H9 (cell line): ENCODE measurements around the gene SLC35A5. TPM values are rescaled to one million over a fixed set of nuclear protein-coding genes. Genes with fewer than 3 reads are reported as not detected.

ENCODE experiments used
- DNase-seq: peaks from one replicate; pipeline ENCODE4 v3.0.0-alpha.2; 2017
- H2AFZ ChIP-seq: one replicate; pipeline ENCODE4 v1.6.1; 2013; ENCODE audit warnings: mild to moderate bottlenecking, low read length, control low read depth, moderate library complexity
- H2AK5ac ChIP-seq: 2 replicates; pipeline ENCODE4 v1.6.1; 2013; ENCODE audit warnings: low read length, control low read depth, mixed read lengths; ENCODE audit not compliant: insufficient read length
- H2BK120ac ChIP-seq: one replicate; pipeline ENCODE4 v1.6.1; 2013; ENCODE audit warnings: low read depth, mild to moderate bottlenecking, low read length, control low read depth, inconsistent platforms; ENCODE audit not compliant: poor library complexity, severe bottlenecking
- H2BK12ac ChIP-seq: 2 replicates; pipeline ENCODE4 v1.6.1; 2013; ENCODE audit warnings: low read length, control low read depth, mixed read lengths, low read depth; ENCODE audit not compliant: insufficient read length
- H2BK15ac ChIP-seq: 2 replicates; pipeline ENCODE4 v1.6.1; 2013; ENCODE audit warnings: low read depth, low read length, control low read depth
- H2BK20ac ChIP-seq: one replicate; pipeline ENCODE4 v1.6.1; 2013; ENCODE audit warnings: low read depth, mild to moderate bottlenecking, low read length, control low read depth, inconsistent platforms; ENCODE audit not compliant: poor library complexity, severe bottlenecking
- H2BK5ac ChIP-seq: 2 replicates; pipeline ENCODE4 v1.6.1; 2013; ENCODE audit warnings: low read length, control low read depth, mixed read lengths; ENCODE audit not compliant: insufficient read length
- H3K14ac ChIP-seq: 2 replicates; pipeline ENCODE4 v1.6.1; 2013; ENCODE audit warnings: low read length, control low read depth; ENCODE audit not compliant: insufficient read depth
- H3K18ac ChIP-seq: 2 replicates; pipeline ENCODE4 v1.6.1; 2013; ENCODE audit warnings: low read depth, mild to moderate bottlenecking, mixed read lengths, low read length, control low read depth; ENCODE audit not compliant: insufficient read length
- H3K23ac ChIP-seq: 2 replicates; pipeline ENCODE4 v1.6.1; 2013; ENCODE audit warnings: low read length, control low read depth, mixed read lengths, low read depth; ENCODE audit not compliant: insufficient read length
- H3K23me2 ChIP-seq: 2 replicates; pipeline ENCODE4 v1.6.1; 2013; ENCODE audit warnings: low read depth, mild to moderate bottlenecking, mixed read lengths, low read length, control low read depth; ENCODE audit not compliant: insufficient read length, poor library complexity, severe bottlenecking
- H3K27ac ChIP-seq: 2 replicates; pipeline ENCODE4 v1.5.1; 2013; ENCODE audit warnings: low read length, control low read depth, mixed read lengths, low read depth; ENCODE audit not compliant: insufficient read length
- H3K27me3 ChIP-seq: 2 replicates; pipeline ENCODE4 v1.6.1; 2013; ENCODE audit warnings: low read length, control low read depth, inconsistent platforms; ENCODE audit not compliant: insufficient read depth
- H3K4ac ChIP-seq: 2 replicates; pipeline ENCODE4 v1.6.1; 2013; ENCODE audit warnings: low read depth, mild to moderate bottlenecking, control low read depth, inconsistent platforms, low read length, moderate library complexity
- H3K4me1 ChIP-seq: 2 replicates; pipeline ENCODE4 v1.6.1; 2013; ENCODE audit warnings: low read length, control low read depth, inconsistent platforms; ENCODE audit not compliant: insufficient read depth
- H3K4me2 ChIP-seq: 2 replicates; pipeline ENCODE4 v1.6.1; 2013; ENCODE audit warnings: low read length, control low read depth, mixed read lengths; ENCODE audit not compliant: insufficient read length, insufficient read depth
- H3K56ac ChIP-seq: 2 replicates; pipeline ENCODE4 v1.6.1; 2013; ENCODE audit warnings: low read depth, mild to moderate bottlenecking, mixed read lengths, low read length, control low read depth; ENCODE audit not compliant: insufficient read length
- H3K79me1 ChIP-seq: 2 replicates; pipeline ENCODE4 v1.6.1; 2013; ENCODE audit warnings: low read depth, mild to moderate bottlenecking, moderate library complexity, low read length, control low read depth, inconsistent platforms; ENCODE audit not compliant: insufficient read depth, poor library complexity, severe bottlenecking
- H3K79me2 ChIP-seq: 2 replicates; pipeline ENCODE4 v1.6.1; 2013; ENCODE audit warnings: low read length, control low read depth, inconsistent platforms; ENCODE audit not compliant: insufficient read depth
- H3K9ac ChIP-seq: 2 replicates; pipeline ENCODE4 v1.6.1; 2013; ENCODE audit warnings: low read length, control low read depth, mixed read lengths; ENCODE audit not compliant: insufficient read length; ENCODE audit errors: extremely low read depth
- H3K9me3 ChIP-seq: one replicate; pipeline ENCODE4 v1.6.1; 2013; ENCODE audit warnings: low read depth, low read length, inconsistent platforms; ENCODE audit not compliant: control insufficient read depth
- H3T11ph ChIP-seq: one replicate; pipeline ENCODE4 v1.6.1; 2013; ENCODE audit warnings: mild to moderate bottlenecking, low read length, control low read depth, inconsistent platforms
- H4K20me1 ChIP-seq: one replicate; pipeline ENCODE4 v1.6.1; 2013; ENCODE audit not compliant: control insufficient read depth, insufficient read length, insufficient read depth
- H4K5ac ChIP-seq: 2 replicates; pipeline ENCODE4 v1.6.1; 2013; ENCODE audit warnings: low read depth, mild to moderate bottlenecking, mixed read lengths, low read length, control low read depth; ENCODE audit not compliant: insufficient read length
- H4K8ac ChIP-seq: replicated peaks from 2 replicates; pipeline ENCODE4 v1.6.1; 2013; ENCODE audit warnings: low read length, control low read depth, mixed read lengths, low read depth; ENCODE audit not compliant: insufficient read length
- H4K91ac ChIP-seq: 2 replicates; pipeline ENCODE4 v1.6.1; 2013; ENCODE audit warnings: low read depth, mild to moderate bottlenecking, moderate library complexity, mixed read lengths, low read length, control low read depth; ENCODE audit not compliant: insufficient read length
- H3K27ac Mint-ChIP-seq, 3 experiments: 2 replicates in 2 of 3; 3 replicates in 1 of 3; pipeline ENCODE4 v1.8.0; 2020 to 2021; ENCODE audit warnings: mixed read lengths in 3 of 3, mild to moderate bottlenecking in 1 of 3, moderate library complexity in 1 of 3
- H3K27me3 Mint-ChIP-seq: 2 replicates; pipeline ENCODE4 v1.8.0; 2021; ENCODE audit warnings: low read depth, mild to moderate bottlenecking, moderate library complexity, mixed read lengths
- H3K36me3 Mint-ChIP-seq, 3 experiments: 2 replicates in 2 of 3; 3 replicates in 1 of 3; pipeline ENCODE4 v1.8.0; 2020 to 2021; ENCODE audit warnings: low read depth in 3 of 3, mixed read lengths in 3 of 3; ENCODE audit not compliant: insufficient read depth in 1 of 3
- H3K4me1 Mint-ChIP-seq, 2 experiments: 2 replicates each; pipeline ENCODE4 v1.8.0; 2020; ENCODE audit warnings: mixed read lengths in 2 of 2
- H3K4me3 Mint-ChIP-seq, 2 experiments: 2 replicates in 1 of 2; 3 replicates in 1 of 2; pipeline ENCODE4 v1.8.0; 2020 to 2021; ENCODE audit warnings: mild to moderate bottlenecking in 2 of 2, mixed read lengths in 2 of 2, moderate library complexity in 1 of 2
- H3K9me3 Mint-ChIP-seq, 2 experiments: 2 replicates in 1 of 2; 3 replicates in 1 of 2; pipeline ENCODE4 v1.8.0; 2020; ENCODE audit warnings: mild to moderate bottlenecking in 2 of 2, mixed read lengths in 2 of 2, moderate library complexity in 1 of 2
- CTCF ChIP-seq: fragments of 200-600 bp; sonication (generic); conservative IDR thresholded peaks from 3 replicates; pipeline ENCODE4 v1.8.0; 2021; ENCODE audit warnings: antibody characterized with exemption, mild to moderate bottlenecking
- WGBS: extraction: QIAGEN DNeasy Blood & Tissue Kit; methylation state at CpG from one replicate; pipeline ENCODE4 v1.1.7; 2013; ENCODE audit warnings: missing lambda C conversion rate, low lambda C conversion rate, mixed read lengths; ENCODE audit not compliant: insufficient read length; ENCODE audit errors: extremely low coverage; 5-methylcytosine and 5-hydroxymethylcytosine counted together
- total RNA-seq: library from RNA; stranded (reverse); gene quantifications from 2 replicates; pipeline ENCODE4 v1.2.1, GENCODE V29; 2021

Gene SLC35A5
- total RNA-seq, 1 experiment from 2014 or later: 40.0 TPM

DNA sequence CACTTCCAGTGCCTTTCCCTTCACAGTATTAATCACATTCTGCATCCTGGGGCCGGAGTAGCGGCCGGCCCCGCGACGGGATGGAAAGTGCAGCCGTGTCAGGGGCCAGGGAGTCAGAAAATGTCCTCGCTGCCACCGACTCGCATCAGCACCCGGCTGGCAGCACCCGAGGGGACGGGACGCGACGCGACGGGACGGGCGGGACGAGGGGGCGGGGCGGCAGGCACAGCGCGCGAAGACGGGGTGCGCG is 436 bp upstream of the SLC35A5 start:
- Histone ChIP-seq H3K79me1 (no peaks in the 10 kb centered on the region), H2BK120ac (no peak overlapping the region), H3K79me2 (peaks cover 4% of the 10 kb centered on the region; the same call in 1 of the 2 replicates), H2BK12ac (no peak overlapping the region), H2BK5ac (no peak overlapping the region), H3K4ac (no peak overlapping the region), H3K18ac (no peak overlapping the region), H3K23ac (no peak overlapping the region), H4K5ac (no peak overlapping the region), H2AK5ac (no peak overlapping the region), H4K20me1 (no peaks in the 10 kb centered on the region), H3K14ac (no peak overlapping the region), H4K8ac (no peak overlapping the region), H3K9ac (peak overlapping the region; percentile 51), H3K27me3 (no peaks in the 10 kb centered on the region), H3K56ac (no peak overlapping the region), H4K91ac (no peak overlapping the region), H2BK20ac (no peak overlapping the region), H3K27ac (no peak overlapping the region), H3K23me2 (peaks cover 5% of the 10 kb centered on the region), H3K9me3 (no peaks in the 10 kb centered on the region), H2BK15ac (no peak overlapping the region), H2AFZ (no peak overlapping the region), H3T11ph (no peak overlapping the region), H3K4me1 (no peaks in the 10 kb centered on the region), H3K4me2 (peak overlapping the region; percentile 74)
- TF ChIP-seq CTCF: no peak
- Mint-ChIP-seq H3K4me1 (peaks cover 35 to 44% of the 10 kb centered on the region in 2 experiments), H3K36me3 (peaks cover 12 to 25% (median 25%) of the 10 kb centered on the region in 3 experiments), H3K27me3 (no peaks in the 10 kb centered on the region), H3K9me3 (peaks cover 0 to 3% of the 10 kb centered on the region in 2 experiments; a peak in 3 of 5 replicates), H3K27ac (peak overlapping the region; percentile 88 to 96 (median 93); a peak in 6 of 7 replicates), H3K4me3 (peak overlapping the region; percentile 90 to 98)
- no CpG with 5 or more reads among the region's 29 CpGs for WGBS
- DNase-seq: no peak
